GM18867 (cell line): ENCODE measurements around the gene MRPL47.
"Not testable (repeated sequence)": the region's sequence is repeated elsewhere in the genome, so short reads cannot be mapped to it uniquely, and the experiment has no call there.

Source experiments
- ATAC-seq: cut with Tn5 transposase; IDR thresholded peaks from one replicate; pipeline ENCODE4 v1.9.1; 2021; ENCODE audit warnings: mild to moderate bottlenecking, moderate library complexity; ENCODE audit not compliant: unreplicated experiment

MRPL47 gene

DNA sequence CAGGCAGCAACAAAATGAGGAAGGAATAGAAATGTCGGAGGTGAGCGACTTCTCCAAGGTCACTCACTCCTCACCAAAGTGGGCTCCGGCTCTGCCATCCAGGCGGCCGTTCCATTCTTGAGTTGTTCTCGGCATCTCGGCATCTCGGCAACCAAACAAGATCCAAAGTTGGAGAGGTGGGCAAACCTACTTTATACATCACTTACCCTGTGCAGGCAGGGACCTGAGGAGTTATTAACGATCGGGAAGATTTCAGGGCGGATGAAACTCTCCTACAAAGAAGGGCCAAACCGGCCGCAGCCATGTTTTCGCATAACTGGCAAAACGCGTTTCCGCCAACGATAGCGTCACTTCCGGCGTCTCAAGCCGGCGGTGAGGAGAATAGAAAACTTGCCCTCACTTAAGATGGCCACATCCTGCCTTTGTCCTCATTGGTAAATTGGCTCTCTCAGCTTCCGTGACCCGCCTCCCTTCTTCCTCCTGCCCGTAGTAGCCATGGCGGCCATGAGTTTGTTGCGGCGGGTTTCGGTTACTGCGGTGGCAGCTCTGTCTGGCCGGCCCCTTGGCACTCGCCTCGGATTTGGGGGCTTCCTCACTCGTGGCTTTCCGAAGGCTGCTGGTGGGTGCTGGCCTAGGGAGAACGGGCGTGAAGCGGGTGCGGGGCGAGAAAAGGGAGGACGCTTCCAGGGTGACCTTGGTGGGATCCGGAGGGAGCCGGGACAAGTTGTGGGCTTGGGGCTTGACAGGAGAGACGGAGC is at the start of gene MRPL47, which contains the start of gene NDUFB5:
Gene MRPL47 (minus strand): TSS at position 318 of the 758 bp plus-strand sequence. CDS start 14 bp downstream, at position 304.
Gene NDUFB5 (plus strand): TSS at position 474 of the 758 bp plus-strand sequence. CDS start 22 bp downstream, at position 496.
- peak; percentile 96 for ATAC-seq

GRCh38 chr3:179653096-179653797 is 48.8 kb upstream of the MRPL47 start:
- ATAC-seq = peak; percentile 59

DNA sequence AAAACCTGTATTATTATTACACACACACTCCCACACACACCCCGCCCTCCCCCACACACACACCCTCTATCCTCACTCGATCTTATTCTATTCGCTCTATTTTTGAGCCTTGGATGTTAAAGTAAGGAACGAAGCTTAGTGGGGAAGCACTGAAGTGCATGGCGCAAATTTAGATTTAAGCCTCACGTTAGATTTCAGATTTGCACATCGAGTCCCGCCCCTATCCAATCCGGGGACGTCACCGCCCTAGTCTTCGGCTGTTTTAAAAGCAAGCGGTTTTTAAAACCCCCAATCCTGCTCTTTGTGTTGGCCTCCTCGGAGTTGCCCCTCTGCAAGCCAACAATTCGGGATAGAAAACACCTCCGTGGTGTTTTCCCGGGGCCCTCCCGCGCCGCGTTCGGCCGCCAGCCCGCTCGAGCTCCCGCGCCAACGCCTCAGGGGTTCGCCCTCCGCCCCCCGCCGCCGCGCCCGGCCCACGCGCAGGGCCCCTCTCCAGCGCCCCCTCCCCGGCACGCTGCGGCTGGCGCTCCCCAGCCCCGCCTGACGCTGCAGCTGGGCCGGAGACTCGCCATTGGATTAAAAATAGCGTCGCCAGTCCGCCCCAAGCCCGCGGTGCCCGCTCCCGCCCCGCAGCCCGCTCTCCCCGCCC is 48.1 kb upstream of the MRPL47 start, which contains the start of gene USP13:
Gene USP13 (plus strand): TSS at position 594 of the 649 bp plus-strand sequence. CDS start 186 bp downstream, outside the sequence.
- ATAC-seq = peak; percentile 71

GRCh38 chr3:179651687-179652446 is 47.4 kb upstream of the MRPL47 start:
- no peak for ATAC-seq

DNA sequence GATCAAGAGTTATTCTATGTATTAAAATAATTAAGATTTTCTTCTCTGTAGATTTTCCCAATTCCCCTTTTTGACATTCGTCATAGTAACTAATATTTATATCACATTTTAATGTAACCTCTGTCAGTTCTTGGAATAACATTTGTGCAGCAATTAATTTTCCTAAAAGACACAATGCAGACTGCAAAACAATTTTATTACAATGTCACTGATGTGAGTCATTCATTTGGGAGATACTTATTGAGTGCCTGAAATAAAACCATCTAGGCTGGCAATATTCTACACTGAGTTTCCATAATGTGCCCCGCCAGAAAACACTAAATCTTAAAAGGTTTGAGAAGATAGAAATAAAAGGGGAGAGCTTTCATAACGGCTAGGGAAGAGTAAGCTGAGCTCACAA is 41.7 kb upstream of the MRPL47 start:
- no peak for ATAC-seq

GRCh38 chr3:179643837-179644236 is 39.4 kb upstream of the MRPL47 start:
- not testable (repeated sequence) for ATAC-seq

- ATAC-seq = no peak
These were observed 38.4 kb upstream of the MRPL47 start for GRCh38 chr3:179642871-179643270.

- ATAC-seq = no peak
These were observed 36.0 kb upstream of the MRPL47 start for GRCh38 chr3:179640469-179640868.

GRCh38 chr3:179630753-179631451 is 26.5 kb upstream of the MRPL47 start:
- ATAC-seq = no peak

DNA sequence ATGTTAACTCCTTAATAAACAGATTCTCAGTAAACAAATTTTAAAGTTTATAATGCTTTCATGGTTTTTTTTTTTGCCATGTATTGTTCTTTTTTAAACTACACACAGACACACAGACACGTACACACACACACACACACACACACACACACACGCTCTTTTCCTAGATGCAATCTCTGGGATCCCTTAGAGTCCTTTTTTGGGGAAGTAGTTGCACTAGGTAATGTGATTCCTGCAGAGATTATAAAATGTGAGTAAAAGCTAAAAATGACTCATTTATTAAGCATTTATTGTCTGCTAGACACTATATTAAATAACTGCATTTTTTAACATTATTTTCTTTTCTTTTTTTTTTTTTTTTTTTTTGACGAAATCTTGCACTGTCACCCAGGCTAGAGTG is 20.0 kb upstream of the MRPL47 start:
- ATAC-seq = no peak

DNA sequence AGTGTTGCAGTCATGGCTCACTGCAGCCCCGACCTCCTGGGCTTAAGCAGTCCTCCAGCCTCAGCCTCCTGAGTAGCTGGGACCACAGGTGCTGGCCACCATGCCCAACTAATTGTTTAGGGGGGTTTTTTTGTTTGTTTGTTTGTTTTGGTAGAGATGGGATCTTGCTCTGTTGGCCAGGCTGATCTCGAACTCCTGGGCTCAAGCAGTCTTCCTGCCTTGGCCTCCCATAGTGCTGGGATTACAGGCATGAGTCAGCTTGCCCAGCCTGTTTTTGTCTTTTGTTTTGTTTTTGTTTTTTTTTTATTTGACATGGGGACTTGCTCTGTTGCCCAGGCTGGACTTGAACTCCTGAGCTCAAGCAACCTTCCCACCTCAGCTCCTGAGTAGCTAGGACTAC is 17.6 kb upstream of the MRPL47 start:
- no peak for ATAC-seq

DNA sequence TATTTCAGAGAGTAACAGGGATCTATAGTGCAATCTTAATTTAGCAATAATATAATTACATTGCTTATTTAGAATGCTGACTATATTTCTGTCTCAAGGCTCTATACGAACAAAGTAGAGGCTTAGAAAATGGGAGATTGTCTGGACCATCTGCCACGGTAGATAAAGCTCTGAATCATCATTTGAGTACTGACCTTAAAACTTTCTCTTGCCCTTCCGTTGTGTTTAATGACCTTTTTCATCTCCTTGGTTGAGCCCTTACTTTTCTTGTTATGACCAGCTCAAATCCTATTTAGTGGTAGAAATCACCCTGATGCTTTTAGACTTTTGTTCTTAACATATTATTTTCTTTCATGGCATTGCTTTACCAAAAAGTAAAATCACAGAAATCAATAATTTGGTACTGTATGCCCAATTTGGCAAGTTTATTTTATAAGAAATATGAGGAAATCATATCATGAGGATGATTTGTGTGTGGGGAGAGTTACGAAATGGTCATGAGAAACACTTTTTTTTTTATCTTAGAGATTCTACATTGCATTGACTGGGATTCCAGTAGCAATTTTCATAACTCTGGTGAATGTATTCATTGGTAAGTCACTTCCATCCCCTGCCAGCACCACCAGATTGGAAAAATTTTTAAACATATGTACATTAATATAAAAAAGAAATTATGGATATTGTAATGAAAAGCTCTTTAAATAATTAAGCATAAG is 11.2 kb upstream of the MRPL47 start:
- no peak for ATAC-seq

- no peak for ATAC-seq
These were observed 9.4 kb upstream of the MRPL47 start for GRCh38 chr3:179613807-179614206.

DNA sequence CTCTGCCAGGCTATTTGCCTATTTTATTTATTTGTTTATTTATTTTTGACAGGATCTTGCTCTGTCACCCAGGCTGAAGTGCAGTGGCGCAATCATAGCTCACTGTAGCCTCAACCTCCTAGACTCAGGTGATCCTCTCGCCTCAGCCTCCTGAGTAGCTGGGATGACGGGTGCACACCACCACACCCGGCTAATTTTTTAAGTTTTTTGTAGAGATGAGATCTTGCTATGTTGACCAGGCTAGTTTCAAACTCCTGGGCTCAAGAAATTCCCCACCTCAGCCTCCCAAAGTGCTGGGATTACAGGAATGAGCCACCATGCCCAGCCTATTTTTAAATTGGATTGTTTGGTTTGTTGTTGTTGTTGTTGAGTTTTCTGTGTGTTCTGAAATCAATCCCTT is 5.6 kb upstream of the MRPL47 start:
- ATAC-seq = no peak

GRCh38 chr3:179608931-179609720 is 4.7 kb upstream of the MRPL47 start:
- peak; percentile 57 for ATAC-seq

DNA sequence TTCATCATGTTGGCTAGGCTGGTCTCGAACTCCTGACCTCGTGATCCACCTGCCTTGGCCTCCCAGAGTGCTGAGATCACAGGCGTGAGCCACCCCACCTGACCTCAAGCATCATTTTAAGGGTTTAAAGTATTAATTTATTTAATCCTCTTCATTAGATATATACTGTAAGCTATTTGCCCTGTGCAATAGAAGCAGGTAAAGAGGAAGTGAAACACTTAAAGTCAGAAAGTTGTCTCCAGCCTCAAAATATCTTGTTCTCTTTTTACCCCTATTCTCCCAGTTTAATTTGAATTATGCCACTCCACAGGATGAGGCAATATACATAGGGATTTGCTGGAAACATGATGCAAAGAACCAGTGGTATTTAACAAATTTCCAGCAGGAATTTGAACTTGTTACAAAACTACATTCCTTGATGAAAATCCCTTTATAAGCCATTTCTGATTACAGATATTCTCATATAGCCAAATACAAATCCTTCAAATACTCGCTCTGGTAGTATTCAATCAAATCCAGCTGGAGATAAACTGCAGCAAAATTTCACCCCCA is 2.2 kb upstream of the MRPL47 start:
- peak; percentile 19 for ATAC-seq

DNA sequence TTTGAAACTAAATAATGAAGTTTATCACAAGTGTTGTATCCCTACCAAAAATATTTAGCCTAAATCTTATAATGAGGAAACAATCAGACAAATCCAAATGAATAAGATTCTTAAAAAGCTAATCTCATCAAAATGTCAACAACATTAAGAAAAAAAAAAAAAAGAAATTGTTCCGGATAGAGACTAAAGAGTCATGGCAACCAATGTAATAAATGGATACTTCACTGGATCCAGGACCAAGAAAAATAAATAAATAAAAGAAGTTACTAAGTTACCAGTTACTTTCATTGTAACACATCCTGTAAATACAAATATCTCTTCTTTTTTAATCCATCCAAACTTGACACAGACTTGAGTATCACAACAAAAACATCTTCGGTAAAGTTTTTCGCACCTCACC is 607 bp downstream of the MRPL47 start:
- ATAC-seq = no peak

- no peak for ATAC-seq
These were observed 1.1 kb downstream of the MRPL47 start for GRCh38 chr3:179603321-179603720.
